ENCODE results near the gene KRT82. TPM values are rescaled to one million over a fixed set of nuclear protein-coding genes. Genes with fewer than 3 reads are reported as not detected.
"Not testable (repeated sequence)": the region's sequence is repeated elsewhere in the genome, so short reads cannot be mapped to it uniquely, and the experiment has no call there.

Gene KRT82
- total RNA-seq, 1 experiment from 2014 or later = not detected

DNA sequence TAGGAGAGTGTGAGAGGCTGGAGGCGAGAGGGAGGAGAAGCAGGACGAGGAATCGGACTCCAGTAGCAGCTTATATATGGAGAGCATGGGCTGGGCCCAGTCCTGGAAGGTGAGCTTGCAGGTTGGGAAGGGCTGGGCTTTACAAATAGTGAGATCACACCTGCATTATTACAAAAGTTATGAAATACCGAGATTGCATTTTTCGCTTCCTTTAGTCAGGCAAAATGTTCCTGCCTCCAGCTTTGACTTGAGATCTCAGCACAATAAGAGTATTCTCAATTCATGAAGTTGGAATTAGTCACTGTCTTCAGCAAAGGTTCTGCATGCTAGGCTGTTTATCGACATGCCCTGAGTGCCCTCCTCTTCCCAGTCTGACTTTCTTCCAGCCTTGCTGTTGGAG lies 46.0 kb upstream of the KRT82 start, which contains the start of gene KRT6B:
Gene KRT6B, minus strand, starts transcription at position 46 of the 400 bp plus-strand sequence. CDS start 68 bp downstream, outside the sequence.
- intact Hi-C loops (cut with micrococcal nuclease; ENCODE audit: unreplicated experiment) = no loop called here
- Mint-ChIP-seq H3K4me3 (ENCODE audit: unreplicated experiment) (no peak within 1 kb of the TSS), H3K4me1 (ENCODE audit: low read depth, unreplicated experiment) (no peaks in the 10 kb centered on the region), H3K9me3 (ENCODE audit: unreplicated experiment) (no peaks in the 10 kb centered on the region), H3K27me3 (ENCODE audit: insufficient read depth, unreplicated experiment) (peaks cover 4% of the 10 kb centered on the region), H3K27ac (ENCODE audit: unreplicated experiment) (no peak within 1 kb of the TSS), H3K36me3 (ENCODE audit: insufficient read depth, unreplicated experiment) (no peaks in the 10 kb centered on the region)
- Histone ChIP-seq H3K4me3 (ENCODE audit: low read depth, low read length) (no peak within 1 kb of the TSS), H3K27me3 (replicated peaks; ENCODE audit: control insufficient read depth, insufficient read depth, low read length) (no peaks in the 10 kb centered on the region), H3K4me1 (no peaks in the 10 kb centered on the region), H3K36me3 (ENCODE audit: control insufficient read depth, insufficient read depth, low read length) (no peaks in the 10 kb centered on the region), H3K9me3 (no peaks in the 10 kb centered on the region)
- no TSS peak for BruUV-seq (replicated peaks)
- ChIA-PET CTCF (no interaction called here), POLR2A (no interaction called here)
- TF ChIP-seq, protein P1, sequence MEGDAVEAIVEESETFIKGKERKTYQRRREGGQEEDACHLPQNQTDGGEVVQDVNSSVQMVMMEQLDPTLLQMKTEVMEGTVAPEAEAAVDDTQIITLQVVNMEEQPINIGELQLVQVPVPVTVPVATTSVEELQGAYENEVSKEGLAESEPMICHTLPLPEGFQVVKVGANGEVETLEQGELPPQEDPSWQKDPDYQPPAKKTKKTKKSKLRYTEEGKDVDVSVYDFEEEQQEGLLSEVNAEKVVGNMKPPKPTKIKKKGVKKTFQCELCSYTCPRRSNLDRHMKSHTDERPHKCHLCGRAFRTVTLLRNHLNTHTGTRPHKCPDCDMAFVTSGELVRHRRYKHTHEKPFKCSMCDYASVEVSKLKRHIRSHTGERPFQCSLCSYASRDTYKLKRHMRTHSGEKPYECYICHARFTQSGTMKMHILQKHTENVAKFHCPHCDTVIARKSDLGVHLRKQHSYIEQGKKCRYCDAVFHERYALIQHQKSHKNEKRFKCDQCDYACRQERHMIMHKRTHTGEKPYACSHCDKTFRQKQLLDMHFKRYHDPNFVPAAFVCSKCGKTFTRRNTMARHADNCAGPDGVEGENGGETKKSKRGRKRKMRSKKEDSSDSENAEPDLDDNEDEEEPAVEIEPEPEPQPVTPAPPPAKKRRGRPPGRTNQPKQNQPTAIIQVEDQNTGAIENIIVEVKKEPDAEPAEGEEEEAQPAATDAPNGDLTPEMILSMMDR (IDR thresholded peaks at IDR 0.05; ENCODE audit: insufficient read depth in 1 of 2, low read depth in 1 of 2, low read length in 1 of 2, severe bottlenecking in 1 of 2, unreplicated experiment in 1 of 2) = no peak
- no peak for DNase-seq

DNA sequence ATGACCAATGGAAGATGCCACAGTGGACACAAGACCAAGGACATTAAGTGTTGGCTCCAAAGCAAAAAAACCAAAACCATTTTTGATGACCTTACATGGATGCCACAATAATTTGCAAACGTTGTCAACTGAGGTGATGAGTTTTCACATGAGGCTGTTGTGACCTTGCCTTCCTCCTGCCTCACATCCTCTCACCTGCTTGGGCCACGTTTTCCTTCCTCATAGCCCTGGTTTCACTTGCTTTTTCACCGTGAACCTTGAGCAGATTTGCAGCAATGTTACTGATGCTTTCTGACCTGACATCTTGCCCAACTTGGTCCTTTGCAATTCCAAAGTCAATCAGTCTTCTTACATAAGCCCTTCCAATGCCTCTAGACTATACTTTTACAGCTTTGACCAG lies 42.1 kb upstream of the KRT82 start:
- intact Hi-C loops (cut with micrococcal nuclease; ENCODE audit: unreplicated experiment) = no loop called here
- Mint-ChIP-seq H3K27me3 (ENCODE audit: insufficient read depth, unreplicated experiment) (no peaks in the 10 kb centered on the region), H3K9me3 (ENCODE audit: unreplicated experiment) (no peaks in the 10 kb centered on the region), H3K36me3 (ENCODE audit: insufficient read depth, unreplicated experiment) (no peaks in the 10 kb centered on the region), H3K4me3 (ENCODE audit: unreplicated experiment) (no peak overlapping the region), H3K4me1 (ENCODE audit: low read depth, unreplicated experiment) (peaks cover 5% of the 10 kb centered on the region), H3K27ac (ENCODE audit: unreplicated experiment) (no peak overlapping the region)
- DNase-seq = no peak
- no TSS peak for BruUV-seq (replicated peaks)
- ChIA-PET CTCF (no interaction called here), POLR2A (no interaction called here)
- Histone ChIP-seq H3K27me3 (replicated peaks; ENCODE audit: control insufficient read depth, insufficient read depth, low read length) (no peaks in the 10 kb centered on the region), H3K4me1 (peaks cover 10% of the 10 kb centered on the region), H3K9me3 (no peaks in the 10 kb centered on the region), H3K4me3 (ENCODE audit: low read depth, low read length) (no peak overlapping the region), H3K36me3 (ENCODE audit: control insufficient read depth, insufficient read depth, low read length) (no peaks in the 10 kb centered on the region)
- TF ChIP-seq, protein P1 (IDR thresholded peaks at IDR 0.05; ENCODE audit: insufficient read depth in 1 of 2, low read depth in 1 of 2, low read length in 1 of 2, severe bottlenecking in 1 of 2, unreplicated experiment in 1 of 2) = no peak

DNA sequence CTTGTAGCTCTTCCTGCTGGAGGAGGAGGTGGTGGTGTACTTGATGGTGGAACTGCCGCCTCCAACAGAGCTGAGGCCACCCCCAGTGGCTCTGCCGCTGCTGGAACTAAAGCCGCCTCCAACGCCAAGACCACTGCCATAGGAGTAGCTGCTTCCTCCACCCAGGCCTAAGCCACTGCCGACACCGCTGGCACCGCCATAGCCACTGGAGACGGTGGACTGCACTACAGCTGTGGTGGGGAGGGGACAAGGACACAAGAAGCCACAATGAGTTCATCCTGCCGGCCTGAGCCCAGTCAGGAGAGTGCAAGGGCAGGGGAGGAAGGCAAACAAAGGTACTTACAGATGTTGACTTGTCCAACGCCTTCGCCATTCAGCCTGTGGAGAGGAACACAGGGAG lies 41.1 kb upstream of the KRT82 start:
- BruUV-seq (replicated peaks); DNase-seq; POLR2A ChIA-PET; H3K36me3 Mint-ChIP-seq (ENCODE audit: insufficient read depth, unreplicated experiment); intact Hi-C loops (cut with micrococcal nuclease; ENCODE audit: unreplicated experiment); H3K4me3 ChIP-seq (ENCODE audit: low read depth, low read length); H3K9me3 ChIP-seq; H3K36me3 ChIP-seq (ENCODE audit: control insufficient read depth, insufficient read depth, low read length); CTCF ChIA-PET; H3K9me3 Mint-ChIP-seq (ENCODE audit: unreplicated experiment); H3K27me3 Mint-ChIP-seq (ENCODE audit: insufficient read depth, unreplicated experiment); H3K27ac Mint-ChIP-seq (ENCODE audit: unreplicated experiment); H3K4me3 Mint-ChIP-seq (ENCODE audit: unreplicated experiment); H3K27me3 ChIP-seq (replicated peaks; ENCODE audit: control insufficient read depth, insufficient read depth, low read length): not testable (repeated sequence)
- peaks cover 16% of the 10 kb centered on the region for H3K4me1 Mint-ChIP-seq (ENCODE audit: low read depth, unreplicated experiment)
- H3K4me1 ChIP-seq = peaks cover 20% of the 10 kb centered on the region
